GM23338 (cell line): ENCODE measurements around the gene ZGLP1.

Experiments
- CREB1 ChIP-seq: fragments of 250-450 bp; sonication (Bioruptor Pico); IDR thresholded peaks from 2 replicates; pipeline ENCODE4 v1.5.0; 2020; ENCODE audit warnings: low read depth, mild to moderate bottlenecking, moderate library complexity
- EZH2 ChIP-seq: fragments of 200-600 bp; sonication (generic); IDR thresholded peaks from one replicate; pipeline ENCODE4 v1.8.0; 2017; ENCODE audit warnings: antibody characterized with exemption, mild to moderate bottlenecking, low read depth; ENCODE audit not compliant: unreplicated experiment
- EZH2phosphoT487 ChIP-seq: fragments of 200-600 bp; sonication (generic); IDR thresholded peaks from one replicate; pipeline ENCODE4 v1.8.1; 2018; ENCODE audit warnings: antibody characterized with exemption; ENCODE audit not compliant: unreplicated experiment
- JUNB ChIP-seq: IDR thresholded peaks from one replicate; pipeline ENCODE4 v1.6.1; 2016; ENCODE audit warnings: antibody characterized with exemption; ENCODE audit not compliant: unreplicated experiment
- NANOG ChIP-seq: IDR thresholded peaks from 2 replicates; pipeline ENCODE4 v1.6.1; 2016; ENCODE audit warnings: antibody characterized with exemption, borderline replicate concordance
- POLR2AphosphoS5 ChIP-seq: IDR thresholded peaks from 2 replicates; pipeline ENCODE4 v1.6.1; 2016; ENCODE audit warnings: antibody characterized with exemption, low read depth
- STAT1 ChIP-seq: IDR thresholded peaks from one replicate; pipeline ENCODE4 v1.6.1; 2016; ENCODE audit warnings: antibody characterized with exemption; ENCODE audit not compliant: unreplicated experiment
- ZNF114 ChIP-seq: fragments of 250-450 bp; sonication (Bioruptor Pico); IDR thresholded peaks from 2 replicates; pipeline ENCODE4 v1.5.0; 2020; ENCODE audit warnings: mild to moderate bottlenecking, moderate library complexity
- ZNF331 ChIP-seq: fragments of 250-450 bp; sonication (Bioruptor Pico); IDR thresholded peaks from 2 replicates; pipeline ENCODE4 v1.5.0; 2020; ENCODE audit warnings: low read depth, mild to moderate bottlenecking, moderate library complexity
- TF ChIP-seq, protein P1 (sequence below), 2 experiments: fragments of 200-600 bp in 1 of 2; sonication (generic) in 1 of 2; conservative IDR thresholded peaks; 2 replicates each; pipeline versions ENCODE4 v1.5.1 to v1.6.1; 2016 to 2017; ENCODE audit warnings: antibody characterized with exemption in 2 of 2, low read depth in 2 of 2, mild to moderate bottlenecking in 2 of 2, moderate library complexity in 1 of 2
- TF ChIP-seq, protein P2 (sequence below): IDR thresholded peaks from one replicate; pipeline ENCODE4 v1.6.1; 2018; ENCODE audit warnings: antibody characterized with exemption; ENCODE audit not compliant: unreplicated experiment
- TF ChIP-seq, protein P3 (sequence below): IDR thresholded peaks from 2 replicates; pipeline ENCODE4 v1.6.1; 2016; ENCODE audit warnings: antibody characterized with exemption

DNA sequence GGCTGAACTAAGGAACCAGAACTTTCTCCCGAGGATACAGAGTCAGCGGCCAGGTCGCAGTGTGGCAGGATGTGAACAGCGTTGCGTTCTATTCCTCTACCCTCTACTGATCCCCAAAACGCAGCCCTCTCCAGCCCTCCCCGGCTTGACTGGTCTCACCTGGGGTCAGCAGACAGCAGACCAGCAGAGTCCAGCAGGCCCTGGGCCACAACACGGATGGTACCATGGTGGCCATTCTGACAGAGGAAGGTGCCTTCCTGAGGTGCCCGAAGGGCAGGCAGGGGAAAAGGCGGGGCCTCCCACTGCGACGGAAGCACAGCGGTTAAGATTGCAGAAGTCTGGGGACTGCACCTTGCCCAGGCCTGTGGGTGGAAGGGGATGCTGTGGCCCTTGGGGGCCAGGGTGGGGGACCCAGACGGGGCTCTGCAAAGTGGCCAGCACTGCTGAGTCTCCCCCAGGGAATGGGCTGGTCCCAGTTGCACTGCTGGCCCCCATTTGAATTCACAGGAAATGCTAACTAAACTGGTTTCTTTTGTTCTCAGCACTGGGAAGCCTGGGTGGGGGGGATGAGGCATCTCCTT lies 29.9 kb upstream of the ZGLP1 start, which contains the start of gene ICAM3:
- TF ChIP-seq EZH2, result no peak
- TF ChIP-seq, protein P1, sequence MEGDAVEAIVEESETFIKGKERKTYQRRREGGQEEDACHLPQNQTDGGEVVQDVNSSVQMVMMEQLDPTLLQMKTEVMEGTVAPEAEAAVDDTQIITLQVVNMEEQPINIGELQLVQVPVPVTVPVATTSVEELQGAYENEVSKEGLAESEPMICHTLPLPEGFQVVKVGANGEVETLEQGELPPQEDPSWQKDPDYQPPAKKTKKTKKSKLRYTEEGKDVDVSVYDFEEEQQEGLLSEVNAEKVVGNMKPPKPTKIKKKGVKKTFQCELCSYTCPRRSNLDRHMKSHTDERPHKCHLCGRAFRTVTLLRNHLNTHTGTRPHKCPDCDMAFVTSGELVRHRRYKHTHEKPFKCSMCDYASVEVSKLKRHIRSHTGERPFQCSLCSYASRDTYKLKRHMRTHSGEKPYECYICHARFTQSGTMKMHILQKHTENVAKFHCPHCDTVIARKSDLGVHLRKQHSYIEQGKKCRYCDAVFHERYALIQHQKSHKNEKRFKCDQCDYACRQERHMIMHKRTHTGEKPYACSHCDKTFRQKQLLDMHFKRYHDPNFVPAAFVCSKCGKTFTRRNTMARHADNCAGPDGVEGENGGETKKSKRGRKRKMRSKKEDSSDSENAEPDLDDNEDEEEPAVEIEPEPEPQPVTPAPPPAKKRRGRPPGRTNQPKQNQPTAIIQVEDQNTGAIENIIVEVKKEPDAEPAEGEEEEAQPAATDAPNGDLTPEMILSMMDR (conservative IDR thresholded peaks at IDR 0.05; ENCODE audit: low read depth in 2 of 2), result no peak
- no peak for TF ChIP-seq POLR2AphosphoS5
- no peak for TF ChIP-seq EZH2phosphoT487
- TF ChIP-seq, protein P2, sequence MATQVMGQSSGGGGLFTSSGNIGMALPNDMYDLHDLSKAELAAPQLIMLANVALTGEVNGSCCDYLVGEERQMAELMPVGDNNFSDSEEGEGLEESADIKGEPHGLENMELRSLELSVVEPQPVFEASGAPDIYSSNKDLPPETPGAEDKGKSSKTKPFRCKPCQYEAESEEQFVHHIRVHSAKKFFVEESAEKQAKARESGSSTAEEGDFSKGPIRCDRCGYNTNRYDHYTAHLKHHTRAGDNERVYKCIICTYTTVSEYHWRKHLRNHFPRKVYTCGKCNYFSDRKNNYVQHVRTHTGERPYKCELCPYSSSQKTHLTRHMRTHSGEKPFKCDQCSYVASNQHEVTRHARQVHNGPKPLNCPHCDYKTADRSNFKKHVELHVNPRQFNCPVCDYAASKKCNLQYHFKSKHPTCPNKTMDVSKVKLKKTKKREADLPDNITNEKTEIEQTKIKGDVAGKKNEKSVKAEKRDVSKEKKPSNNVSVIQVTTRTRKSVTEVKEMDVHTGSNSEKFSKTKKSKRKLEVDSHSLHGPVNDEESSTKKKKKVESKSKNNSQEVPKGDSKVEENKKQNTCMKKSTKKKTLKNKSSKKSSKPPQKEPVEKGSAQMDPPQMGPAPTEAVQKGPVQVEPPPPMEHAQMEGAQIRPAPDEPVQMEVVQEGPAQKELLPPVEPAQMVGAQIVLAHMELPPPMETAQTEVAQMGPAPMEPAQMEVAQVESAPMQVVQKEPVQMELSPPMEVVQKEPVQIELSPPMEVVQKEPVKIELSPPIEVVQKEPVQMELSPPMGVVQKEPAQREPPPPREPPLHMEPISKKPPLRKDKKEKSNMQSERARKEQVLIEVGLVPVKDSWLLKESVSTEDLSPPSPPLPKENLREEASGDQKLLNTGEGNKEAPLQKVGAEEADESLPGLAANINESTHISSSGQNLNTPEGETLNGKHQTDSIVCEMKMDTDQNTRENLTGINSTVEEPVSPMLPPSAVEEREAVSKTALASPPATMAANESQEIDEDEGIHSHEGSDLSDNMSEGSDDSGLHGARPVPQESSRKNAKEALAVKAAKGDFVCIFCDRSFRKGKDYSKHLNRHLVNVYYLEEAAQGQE, result no peak
- TF ChIP-seq ZNF114, result no peak
- no peak for TF ChIP-seq STAT1
- no peak for TF ChIP-seq JUNB
- no peak for TF ChIP-seq CREB1 (CRISPR knock-in tag)
- TF ChIP-seq, protein P3, sequence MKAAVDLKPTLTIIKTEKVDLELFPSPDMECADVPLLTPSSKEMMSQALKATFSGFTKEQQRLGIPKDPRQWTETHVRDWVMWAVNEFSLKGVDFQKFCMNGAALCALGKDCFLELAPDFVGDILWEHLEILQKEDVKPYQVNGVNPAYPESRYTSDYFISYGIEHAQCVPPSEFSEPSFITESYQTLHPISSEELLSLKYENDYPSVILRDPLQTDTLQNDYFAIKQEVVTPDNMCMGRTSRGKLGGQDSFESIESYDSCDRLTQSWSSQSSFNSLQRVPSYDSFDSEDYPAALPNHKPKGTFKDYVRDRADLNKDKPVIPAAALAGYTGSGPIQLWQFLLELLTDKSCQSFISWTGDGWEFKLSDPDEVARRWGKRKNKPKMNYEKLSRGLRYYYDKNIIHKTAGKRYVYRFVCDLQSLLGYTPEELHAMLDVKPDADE, result no peak
- no peak for TF ChIP-seq NANOG
- no peak for TF ChIP-seq ZNF331 (CRISPR knock-in tag)
